Measurements from ENCODE around the gene IER3.

The IER3 gene

DNA sequence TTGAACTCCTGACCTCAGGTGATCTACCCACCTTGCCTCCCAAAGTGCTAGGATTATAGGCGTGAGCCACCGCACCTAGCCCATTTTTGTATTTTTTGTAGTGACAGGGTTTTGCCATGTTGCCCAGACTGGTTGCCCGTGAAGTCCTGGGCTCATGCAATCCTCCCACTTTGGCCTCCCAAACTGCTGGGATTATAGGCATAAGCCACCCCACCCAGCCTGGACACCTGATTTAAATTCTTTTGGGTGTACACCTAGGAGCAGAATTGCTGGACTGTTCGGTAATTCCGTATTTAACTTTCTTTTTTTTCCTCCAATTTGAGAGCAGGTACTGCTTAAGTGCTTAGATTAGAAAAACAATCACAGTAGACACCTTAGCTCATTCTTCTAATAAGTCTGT lies 47.9 kb downstream of the IER3 start:
- no peak for DNase-seq (ENCODE audit: low read depth in 1 of 2, low spot score in 1 of 2)
- TF ChIP-seq, protein P1, sequence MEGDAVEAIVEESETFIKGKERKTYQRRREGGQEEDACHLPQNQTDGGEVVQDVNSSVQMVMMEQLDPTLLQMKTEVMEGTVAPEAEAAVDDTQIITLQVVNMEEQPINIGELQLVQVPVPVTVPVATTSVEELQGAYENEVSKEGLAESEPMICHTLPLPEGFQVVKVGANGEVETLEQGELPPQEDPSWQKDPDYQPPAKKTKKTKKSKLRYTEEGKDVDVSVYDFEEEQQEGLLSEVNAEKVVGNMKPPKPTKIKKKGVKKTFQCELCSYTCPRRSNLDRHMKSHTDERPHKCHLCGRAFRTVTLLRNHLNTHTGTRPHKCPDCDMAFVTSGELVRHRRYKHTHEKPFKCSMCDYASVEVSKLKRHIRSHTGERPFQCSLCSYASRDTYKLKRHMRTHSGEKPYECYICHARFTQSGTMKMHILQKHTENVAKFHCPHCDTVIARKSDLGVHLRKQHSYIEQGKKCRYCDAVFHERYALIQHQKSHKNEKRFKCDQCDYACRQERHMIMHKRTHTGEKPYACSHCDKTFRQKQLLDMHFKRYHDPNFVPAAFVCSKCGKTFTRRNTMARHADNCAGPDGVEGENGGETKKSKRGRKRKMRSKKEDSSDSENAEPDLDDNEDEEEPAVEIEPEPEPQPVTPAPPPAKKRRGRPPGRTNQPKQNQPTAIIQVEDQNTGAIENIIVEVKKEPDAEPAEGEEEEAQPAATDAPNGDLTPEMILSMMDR (IDR thresholded peaks at IDR 0.05; ENCODE audit: insufficient read depth, low read length), result no peak
- TF ChIP-seq GABPA (IDR thresholded peaks at IDR 0.05; ENCODE audit: low read depth) (no peak), POLR2AphosphoS5 (IDR thresholded peaks at IDR 0.05; ENCODE audit: low read depth) (no peak), SPI1 (IDR thresholded peaks at IDR 0.05; ENCODE audit: borderline replicate concordance, low read depth) (no peak)
- Histone ChIP-seq H3K27me3 (ENCODE audit: insufficient read depth, poor library complexity, severe bottlenecking) (no peaks in the 10 kb centered on the region), H3K27ac (replicated peaks) (no peak overlapping the region), H3K4me3 (replicated peaks; ENCODE audit: insufficient read depth, low read length) (no peak overlapping the region)

All from HL-60 (cell line).